Activated CD4-positive, alpha-beta T cell treated with anti-CD3 and anti-CD28 coated beads for 4 hours (primary cell): Measurements from ENCODE around the gene MSGN1.
"Not testable (repeated sequence)": the region's sequence is repeated elsewhere in the genome, so short reads cannot be mapped to it uniquely, and the experiment has no call there.

Experiments
- DNase-seq, 2 donors: peaks; one replicate each; pipeline ENCODE4 v3.0.0-alpha.2; 2020

The MSGN1 gene

DNA sequence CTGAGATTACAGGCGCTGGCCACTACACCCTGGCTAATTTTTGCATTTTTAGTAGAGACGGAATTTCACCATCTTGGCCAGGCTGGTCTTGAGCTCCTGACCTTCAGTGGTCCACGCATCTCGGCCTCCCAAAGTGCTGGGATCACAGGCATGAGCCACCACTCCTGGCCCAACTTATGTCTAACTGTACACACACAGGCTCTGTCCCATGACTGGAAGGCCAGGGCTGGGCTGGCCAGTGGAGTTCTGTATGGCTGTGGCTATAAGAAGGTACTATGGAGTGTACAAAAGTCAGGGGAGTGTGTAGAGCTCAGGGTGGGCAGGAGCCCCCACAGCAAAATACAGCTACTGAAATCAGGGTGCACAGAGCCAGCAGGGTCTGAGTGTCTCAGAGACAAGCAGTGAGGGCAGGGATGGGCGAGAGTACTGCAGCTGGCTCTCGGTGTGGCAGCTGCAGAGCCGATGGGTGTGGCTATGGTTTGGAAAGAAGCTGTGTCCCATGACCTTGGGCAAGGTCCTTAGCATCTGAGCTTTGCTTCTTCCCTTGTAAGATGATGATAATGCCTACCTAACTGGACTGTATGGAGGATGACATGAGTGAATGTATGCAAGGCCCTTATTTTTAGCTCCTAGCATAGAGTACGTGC is 10.4 kb upstream of the MSGN1 start:
- no peak for DNase-seq

DNA sequence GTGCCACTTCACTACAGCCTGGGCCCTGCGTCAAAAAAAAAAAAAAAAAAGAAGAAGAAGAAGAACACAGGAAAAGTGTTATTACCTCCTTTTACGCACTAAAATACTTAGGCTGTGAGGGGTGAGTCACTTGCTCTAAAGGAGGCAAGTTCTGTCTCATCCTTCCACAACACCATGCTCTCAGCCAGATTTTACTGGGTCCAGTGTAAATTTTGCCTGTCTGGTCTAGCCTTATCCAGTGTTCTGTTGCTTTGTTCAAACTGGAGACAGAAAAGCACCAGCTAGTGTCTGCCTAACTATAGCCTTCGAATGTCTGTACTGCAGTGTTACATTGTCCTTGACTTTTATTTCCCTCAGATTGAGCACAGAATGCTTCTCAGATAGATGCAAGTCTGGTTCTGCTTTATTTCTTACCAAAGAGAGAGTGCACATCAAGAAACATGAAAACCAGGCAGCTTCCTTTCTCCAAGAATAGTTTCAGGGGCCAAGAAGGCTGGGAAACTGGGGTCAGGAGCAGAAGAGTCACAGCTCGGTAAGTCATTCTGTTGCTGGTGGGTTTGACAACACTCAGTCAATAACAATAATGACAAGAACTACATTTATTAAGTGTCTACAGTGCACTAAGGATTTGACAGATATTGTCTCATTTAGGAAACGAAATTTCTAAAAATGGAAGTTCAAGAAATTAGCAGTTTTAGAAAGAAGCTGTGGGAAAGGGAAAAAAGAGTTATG is 3.1 kb upstream of the MSGN1 start:
- no peak for DNase-seq

DNA sequence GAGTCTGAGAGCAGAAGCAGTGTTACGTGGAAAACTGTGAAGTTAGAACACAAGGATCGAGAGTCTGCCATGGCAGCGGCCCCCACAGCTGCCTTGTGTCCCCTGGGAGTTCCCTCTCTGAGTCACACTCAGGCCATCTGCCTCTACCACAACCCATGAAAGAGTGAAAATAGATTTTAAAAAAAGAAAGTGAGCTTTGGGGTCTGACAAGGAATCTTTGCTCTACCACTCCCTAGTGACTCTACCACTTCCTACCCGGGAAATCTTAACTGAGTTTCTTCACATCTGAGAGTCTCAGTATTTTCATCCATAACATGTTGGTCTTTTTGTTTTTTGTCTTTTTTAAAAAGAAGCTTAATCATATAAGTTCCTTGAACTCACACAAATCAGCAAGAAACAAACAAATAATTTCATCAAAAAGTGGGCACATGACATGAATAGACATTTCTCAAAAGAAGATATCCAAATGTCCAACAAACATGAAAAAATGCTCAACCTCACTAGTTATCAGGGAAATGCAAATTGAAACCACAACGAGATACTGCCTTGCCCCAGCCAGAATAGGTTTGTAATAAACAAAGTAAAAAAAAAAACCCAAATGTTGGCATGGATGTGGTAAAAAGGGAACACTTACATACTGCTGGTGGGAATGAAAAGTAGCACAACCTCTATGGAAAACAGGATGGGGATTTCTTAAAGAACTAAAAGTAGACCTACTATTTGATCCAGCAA is 2.4 kb upstream of the MSGN1 start:
- no peak for DNase-seq

DNA sequence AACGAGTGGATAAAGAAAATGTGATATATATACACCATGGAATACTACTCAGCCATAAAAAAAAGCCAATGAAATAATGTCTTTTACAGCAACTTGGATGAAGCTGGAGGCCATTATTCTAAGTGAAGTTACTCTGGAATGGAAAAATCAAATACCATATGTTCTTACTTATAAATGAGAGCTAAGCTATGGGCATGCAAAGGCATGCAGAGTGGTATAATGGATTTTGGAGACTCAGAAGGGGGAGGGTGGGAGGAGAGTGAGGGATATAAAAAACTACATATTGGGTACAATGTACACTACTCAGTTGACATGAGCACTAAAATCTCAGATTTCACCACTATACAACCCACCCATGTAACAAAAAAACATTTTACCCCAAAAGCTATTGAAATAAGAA is 1.7 kb upstream of the MSGN1 start:
- no peak for DNase-seq

DNA sequence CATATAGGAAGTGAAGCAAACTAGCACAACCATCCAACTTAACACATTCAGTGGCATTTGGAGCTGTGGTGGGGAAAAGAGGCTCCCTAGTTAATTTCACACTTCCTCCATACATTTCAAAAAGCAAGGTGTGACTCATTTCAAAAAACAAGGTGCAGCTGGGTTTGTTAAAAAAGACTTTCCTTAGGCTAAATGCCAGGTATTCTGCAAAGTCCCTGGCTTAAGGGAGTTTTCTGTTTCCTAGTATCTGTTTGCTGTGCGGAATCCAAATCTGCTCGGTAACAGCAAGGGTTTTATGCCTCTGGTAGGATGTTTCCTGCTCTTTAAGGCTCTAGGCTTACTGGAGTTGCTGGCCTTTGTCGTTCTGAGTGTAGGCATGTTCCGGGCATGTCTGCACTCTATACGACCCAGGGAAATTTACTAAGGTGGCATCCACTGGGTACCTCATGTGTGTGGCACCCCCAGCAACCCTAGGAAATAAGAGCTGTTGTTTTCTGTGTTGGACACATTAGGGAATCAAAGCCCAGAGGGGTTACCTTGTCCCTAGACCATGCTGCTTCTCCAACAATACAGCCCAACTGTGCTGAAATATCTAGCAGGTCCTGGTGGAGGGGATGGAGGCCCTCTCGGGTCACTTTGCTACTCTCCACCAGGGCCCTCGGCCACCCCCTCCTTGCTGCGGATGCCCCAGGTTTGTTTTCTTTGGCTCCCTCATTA is 634 bp upstream of the MSGN1 start:
- no peak for DNase-seq

DNA sequence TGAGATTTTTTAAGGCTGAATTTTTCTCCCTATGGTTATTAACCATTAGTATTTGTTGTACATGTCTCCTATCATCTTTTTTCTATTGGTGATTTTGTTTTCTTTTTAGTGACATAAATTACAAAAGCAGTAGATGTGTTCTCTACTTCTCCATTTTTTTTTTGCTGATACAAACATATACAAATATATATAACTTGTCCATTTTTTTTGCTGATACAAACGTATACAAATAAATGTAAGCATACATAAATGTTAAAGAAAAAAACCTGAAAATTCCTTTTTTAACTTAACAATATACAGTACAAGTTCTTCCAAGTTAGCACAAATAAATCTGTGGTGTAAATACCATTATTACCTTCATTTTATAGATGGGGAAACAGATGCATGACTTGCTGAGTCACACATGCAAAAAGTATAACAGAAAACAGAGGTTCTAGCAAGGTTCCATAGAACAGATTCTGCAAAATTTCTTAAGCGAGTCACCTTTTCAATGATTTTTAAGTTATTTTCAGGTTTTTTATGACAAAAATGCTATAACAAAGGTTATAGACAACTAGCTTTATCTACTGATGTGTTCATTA is 2.1 kb downstream of the MSGN1 start:
- DNase-seq = no peak

DNA sequence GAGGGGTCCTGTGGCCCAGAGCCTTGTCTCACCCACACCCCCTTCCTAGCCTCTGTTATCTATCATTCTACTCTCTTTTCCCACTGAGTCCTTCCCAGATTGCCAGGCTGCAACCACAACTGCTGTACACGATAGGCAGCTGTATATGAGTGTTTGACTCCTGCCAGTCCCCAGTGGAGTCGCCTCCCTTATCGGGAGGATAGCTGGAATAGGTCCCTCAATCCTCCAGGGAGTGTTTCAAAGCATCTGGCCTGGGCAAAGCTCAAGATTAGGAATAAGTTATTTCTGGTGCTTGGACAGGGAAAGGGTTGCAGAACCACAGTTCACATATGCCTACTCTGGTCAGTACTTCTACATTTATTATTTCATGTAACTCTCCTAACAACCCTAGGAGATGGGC is 4.8 kb downstream of the MSGN1 start:
- DNase-seq = no peak

DNA sequence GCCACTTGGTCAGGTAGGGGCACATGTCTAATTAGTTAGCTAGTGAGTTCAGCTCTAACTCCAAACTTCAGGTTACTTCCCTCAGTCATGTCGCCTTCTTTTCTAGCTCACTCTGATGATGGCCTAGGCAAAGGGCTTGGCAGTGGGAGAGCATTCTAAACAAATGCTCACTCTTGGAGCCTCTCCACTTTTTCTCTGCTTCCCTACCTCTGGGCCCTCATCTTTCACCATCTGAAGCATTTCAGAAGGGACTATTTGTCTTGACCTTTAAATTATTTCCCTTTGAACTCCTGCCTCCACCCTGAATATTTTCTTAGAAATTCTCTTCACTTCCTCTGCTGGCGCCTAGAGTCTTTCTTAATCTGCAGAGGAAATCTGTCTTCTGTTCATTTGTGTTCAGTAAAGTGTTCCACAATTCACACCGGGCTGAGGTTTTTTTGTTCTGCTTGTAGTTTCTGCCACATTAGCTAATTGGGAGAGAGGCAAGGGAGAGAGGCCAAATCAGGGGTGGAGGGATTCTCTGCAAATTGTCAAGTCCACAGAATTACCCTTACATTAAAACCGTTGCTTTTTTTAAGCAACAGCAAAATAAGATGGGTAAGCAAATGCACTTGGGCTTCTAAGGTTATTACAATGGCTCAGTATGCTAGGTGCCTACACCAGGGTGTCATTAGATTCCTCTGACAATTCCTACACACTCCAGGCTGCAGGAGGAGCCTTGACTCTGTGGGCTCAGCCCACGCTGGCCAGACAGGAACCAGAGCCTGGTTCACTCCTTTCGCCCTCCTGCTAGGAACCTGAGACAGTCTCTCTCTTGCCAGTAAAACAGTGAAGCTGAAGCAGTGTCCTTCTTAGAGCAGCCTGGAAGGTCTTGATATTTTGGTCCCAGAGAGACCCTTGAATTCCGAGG is 5.5 kb downstream of the MSGN1 start:
- no peak for DNase-seq

DNA sequence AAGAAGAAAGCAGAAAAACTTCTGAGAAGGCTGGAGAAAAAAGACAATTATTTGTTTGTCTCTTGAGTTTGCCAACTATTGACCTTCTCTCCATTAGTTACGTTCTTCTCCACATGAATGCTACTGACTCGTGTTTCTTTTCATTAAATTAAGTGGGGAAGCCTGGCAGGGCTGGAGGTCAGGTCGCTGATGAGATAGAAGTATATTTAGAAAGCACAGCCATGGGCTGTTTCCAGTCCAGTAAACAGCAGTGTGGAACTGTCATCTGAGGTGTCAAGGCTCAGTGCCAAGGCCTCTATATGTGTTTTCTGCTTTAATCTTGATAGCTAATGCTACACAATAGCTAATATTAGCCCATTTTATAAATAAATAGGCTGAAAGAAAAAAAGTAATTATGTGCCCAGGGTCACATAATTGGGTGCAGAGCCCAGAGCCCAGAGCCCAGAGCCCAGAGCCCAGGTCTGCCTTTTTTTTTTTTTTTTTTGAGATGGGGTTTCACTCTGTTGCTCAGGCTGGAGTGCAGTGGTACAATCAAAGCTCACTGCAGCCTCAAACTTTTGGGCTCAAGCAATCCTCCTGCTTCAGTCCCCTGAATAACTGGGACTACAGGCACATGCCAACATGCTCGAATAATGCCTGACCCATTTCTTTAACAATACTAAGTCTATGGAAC is 6.3 kb downstream of the MSGN1 start:
- no peak for DNase-seq

DNA sequence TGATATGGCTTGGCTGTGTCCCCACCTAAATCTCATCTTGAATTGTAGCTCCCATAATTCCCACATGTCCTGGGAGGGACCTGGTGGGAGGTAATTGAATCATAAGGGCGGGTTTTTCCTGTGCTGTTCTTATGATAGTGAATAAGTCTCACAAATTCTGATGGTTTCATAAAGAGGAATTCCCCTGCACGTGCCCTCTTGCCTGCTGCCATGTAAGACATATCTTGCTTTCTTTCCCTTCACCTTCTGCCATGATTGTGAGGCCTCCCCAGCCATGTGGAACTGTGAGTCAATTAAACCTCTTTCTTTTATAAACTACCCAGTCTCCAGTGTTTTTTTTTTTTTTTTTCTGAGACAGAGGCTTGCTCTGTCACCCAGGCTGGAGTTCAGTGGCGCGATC is 7.4 kb downstream of the MSGN1 start:
- not testable (repeated sequence) for DNase-seq

DNA sequence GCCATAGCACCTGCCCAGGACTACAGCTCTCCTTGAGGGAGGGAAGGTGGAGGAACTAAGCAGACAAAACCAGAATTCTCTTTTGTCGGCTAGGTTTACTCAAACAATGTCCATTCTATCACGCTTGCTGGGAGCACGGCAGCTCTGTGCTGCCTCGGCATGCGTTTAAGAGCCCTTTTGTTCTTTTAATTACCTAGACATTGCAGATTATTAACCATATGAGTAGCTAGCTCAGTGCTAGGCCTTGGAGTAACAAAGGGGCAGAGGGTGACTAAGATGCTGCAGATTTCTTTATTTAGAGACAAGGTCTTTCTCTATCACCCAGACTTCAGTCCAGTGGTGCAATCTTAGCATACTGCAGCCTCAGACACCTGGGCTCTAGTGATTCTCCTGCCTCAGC is 11.1 kb downstream of the MSGN1 start:
- no peak for DNase-seq

DNA sequence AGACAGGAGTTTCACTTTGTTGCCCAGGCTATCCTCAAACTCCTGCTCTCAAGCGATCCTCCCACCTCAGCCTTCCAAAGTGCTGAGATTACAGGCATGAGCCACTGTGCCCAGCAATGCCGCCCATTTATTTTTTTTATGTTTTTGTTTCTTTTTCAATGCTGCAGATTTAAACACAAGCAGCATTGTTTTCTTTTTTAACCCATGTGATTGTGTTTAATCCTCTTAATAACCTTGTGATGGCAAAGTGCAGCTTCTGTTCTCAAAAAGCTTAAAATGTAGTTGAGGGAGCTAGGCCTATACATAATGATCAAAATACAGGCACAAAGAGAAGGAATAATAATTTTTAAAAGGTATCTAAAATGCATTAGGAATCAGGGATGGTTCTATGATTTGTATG is 11.5 kb downstream of the MSGN1 start:
- no peak for DNase-seq

DNA sequence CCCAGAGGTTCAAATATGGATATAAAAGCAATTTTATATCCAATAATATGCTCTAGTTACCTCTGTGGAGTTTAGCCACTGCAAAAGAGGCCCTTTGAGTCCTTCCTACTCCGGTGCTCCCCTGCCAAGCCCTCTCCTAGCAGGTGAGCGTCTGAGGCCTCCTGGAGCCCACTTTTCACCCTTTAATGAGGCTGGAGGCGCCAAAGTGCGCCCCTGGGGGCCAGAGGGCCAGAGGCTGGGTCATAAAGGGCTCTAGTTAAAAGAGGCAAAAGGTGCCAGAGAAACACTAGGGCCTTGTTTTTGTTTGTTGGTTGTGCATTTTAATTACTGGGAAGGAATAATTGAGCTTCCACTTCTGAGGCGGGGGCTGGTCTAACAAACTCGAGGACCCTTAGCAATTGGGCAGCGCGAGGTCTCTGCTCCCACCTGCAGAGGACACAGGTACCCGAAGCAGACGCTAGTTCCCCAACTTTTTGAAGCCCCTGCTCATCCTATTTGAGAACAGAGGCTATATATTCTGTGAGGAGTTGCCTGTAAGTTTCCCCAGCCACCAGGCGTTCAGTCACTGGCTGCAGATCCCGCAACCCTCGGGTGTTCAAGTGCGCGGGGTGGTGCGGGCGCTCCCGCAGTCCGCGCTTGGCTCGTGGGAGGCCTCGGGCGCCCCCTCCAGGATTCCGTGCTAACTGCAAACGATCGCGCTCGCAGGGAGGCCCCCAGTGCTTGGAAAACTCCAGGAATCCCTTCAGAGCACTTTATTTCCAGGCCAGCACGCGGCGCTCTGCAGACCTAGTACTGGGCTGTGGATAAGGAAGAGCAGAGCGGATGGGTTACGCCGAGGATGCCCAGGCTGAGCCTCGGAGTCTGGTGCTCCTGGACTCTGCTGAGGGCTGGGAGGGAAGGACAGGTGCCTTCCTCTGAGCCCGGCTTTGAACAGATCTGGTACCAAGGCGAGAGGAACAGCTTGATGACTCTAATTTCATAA is 14.1 kb downstream of the MSGN1 start:
- no peak for DNase-seq

DNA sequence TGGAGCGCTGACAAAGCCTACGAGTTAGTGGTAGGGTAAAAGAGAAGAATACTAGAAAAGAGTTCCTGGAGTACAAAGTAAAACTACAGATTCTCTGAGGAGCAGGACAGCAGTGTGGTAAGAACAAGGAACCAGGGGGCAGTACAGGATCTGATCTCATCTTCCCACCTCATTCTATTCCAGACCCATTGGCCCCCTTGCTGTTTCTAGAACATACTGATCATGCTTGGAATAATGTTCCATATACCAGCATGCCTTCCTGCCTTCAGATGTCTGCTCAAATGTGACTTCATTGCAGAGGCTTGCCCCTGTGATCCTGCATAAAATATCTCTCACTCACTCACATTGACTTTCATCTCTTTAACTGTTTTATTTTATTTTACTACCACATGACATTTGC is 19.3 kb downstream of the MSGN1 start:
- DNase-seq = no peak

DNA sequence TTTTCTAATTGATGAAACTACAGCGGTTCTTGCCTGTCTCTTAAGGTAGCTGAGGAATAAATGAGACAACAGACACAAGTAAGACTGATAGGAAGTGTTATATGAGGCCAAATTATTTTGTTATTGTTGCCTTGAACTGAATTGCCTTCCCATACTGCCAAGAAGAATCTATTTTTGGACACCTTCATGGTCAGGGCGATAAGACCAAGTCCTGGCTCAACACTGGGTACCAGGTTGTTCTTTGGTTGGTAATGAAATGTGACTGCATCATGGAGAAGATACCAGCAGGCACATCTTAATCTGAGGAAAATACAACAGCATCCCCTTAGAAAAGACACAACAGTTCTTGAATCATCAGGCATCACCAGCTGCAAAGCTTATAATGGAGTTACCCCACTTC is 23.7 kb downstream of the MSGN1 start:
- DNase-seq = no peak

DNA sequence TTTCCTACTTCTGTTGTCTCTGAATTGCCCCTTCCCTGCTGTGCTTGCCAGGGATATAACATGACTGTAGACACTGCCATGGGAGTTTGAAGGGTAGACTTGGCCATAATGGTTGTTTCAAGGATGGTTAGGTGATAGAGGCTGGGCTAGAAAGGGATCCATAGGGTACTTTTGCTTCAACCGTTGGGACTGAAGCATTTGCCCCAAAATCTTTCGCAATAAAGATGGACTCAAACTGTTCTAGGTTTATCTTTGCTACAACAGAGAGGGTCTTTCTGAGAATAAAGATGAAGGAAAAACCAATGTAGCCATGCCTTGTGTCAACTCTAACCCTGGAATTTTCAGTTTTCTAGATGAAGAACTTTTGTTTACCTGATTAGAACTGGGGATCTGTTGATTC is 27.2 kb downstream of the MSGN1 start:
- DNase-seq = no peak

DNA sequence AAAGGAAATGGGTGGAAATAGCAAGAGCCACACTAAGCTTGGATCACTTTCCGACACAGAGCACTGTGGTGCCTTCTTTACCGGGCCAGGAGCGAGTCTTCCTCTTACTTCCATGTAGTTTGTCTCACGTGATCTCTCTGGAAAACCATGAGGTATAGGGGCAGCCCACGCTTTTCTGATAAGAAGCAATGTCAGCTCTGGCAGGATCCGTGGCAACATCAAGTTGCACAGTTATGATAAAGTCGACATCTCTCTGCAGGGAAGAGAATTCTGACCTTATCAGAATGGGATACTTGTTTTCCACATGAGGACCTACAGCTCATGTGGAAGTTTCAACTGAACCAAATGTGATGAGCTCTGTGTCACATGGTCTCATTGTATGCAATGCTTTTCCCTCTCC is 29.5 kb downstream of the MSGN1 start:
- DNase-seq = no peak

DNA sequence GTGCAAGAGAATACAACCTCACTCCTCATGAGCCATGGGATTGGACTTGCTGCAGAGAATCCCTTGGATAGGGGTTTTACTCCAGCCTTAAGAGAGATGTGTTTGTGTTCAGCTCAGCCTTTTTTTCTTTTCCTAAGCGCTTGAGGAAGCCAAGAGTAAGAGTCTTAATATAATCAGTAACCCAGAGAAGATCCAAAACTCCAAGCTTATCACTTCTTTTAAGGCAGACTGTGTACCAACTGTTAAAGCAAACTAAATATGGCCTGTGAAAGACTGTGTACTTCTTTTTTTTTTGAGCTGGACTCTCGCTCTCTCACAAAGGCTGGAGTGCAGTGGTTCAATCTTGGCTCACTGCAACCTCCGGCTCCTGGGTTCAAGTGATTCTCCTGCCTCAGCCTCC is 30.4 kb downstream of the MSGN1 start:
- DNase-seq = no peak

DNA sequence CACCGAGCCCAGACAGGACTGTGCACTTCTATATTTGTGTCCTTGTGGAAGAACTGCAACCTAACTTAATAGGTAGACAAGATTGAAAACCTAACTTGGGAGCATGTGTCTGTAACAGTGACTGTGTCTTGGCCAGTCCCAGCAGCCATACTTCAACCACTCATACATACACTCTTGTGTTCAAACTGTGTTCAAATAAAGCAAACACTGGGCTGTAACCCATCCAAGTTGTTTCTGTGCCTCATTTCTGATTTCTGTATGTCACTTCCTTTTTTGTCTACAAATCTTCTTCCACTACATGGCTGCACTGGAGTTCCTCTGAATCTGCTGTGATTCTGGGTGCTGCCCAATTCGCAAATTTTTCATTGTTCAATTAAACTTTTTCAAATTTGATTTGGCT is 31.0 kb downstream of the MSGN1 start:
- DNase-seq = no peak

DNA sequence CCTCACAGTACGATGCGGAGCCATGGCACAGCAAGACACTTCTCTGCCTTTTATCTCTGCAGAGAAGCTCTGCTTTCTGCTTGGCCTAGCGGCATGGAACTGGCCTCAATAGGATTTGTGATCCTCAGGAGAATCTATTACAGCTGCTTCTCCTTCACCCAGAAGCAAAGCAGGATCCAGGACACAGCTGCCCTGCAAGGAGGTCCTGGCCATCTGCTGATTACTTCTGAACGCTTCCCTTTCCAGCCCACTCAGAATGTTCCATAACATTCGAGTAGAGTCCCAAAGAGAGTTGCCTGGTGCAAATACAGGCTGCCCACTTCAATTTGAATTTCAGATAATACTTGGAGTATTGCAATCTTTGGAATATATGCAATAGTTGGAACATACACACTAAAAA is 33.0 kb downstream of the MSGN1 start:
- no peak for DNase-seq
